GM18498 (cell line): Measurements from ENCODE around the gene PPFIA2.
A peak's percentile ranks its signal among the peaks of the same experiment; 100 is the strongest.

ENCODE experiments used
- ATAC-seq: cut with Tn5 transposase; IDR thresholded peaks from one replicate; pipeline ENCODE4 v1.9.1; 2021; ENCODE audit warnings: mild to moderate bottlenecking, moderate library complexity; ENCODE audit not compliant: unreplicated experiment

Gene PPFIA2

GRCh38 chr12:81759190-81760051 lies at the start of gene PPFIA2:
PPFIA2 (minus strand) TSS chr12:81759350.
- no peak for ATAC-seq

DNA sequence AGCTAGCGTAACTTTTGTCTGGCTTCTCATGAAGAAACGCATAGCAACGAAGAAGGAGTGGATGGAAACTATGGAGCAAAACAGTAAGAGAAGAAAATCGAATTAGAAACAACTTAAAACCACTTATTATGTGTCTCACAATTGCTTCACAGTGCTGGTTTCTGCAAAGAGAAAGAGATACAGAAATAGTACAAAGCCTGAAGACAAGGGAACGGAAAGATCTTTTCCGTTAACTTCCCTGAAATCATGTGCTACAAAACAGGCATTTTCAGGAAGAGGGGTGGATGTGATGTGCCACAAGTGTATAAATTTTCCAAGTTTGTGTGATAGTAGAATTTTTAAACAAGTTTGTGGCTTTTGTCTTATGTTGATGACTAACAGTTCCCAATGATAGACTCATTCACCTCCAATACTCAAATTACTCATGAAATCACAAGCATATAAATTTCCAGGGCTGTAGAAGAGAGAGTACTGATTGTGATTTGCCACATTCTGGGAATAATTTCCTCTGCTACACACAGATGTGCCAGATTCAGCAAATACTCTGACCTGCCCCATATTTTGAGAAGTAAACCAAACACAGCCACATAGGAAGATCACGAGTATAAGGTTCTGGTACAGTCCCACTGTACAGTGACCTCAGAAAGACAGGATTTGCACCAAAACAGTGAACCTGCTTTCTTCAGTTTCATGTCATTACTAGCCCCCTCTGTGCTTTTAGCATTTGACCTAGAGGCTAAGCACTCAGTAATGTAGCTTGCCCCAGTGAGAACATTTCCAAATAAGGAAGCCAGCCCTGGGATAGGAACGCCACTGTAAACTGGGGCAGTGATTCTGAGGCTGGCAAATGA lies 41.4 kb upstream of the PPFIA2 start:
- no peak for ATAC-seq

DNA sequence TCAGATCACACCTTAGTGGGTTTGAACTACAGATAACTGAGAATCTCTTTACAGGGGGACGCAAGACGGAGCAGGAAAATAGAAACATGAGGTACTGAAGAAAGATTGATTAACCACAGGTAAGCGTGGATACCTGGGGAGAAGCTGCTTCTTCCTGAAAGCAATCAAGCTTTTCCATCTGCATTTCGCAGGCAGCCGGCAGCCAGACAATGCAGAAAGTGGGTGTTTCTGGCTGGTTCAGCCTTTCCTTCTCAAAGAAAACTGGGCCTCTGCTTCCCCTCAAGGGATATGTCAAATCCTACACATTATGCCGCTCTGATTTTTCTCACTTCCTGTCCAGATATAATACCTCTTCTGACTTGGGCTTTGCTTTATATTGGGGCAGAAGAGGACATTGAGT lies 39.1 kb upstream of the PPFIA2 start:
- ATAC-seq = no peak

DNA sequence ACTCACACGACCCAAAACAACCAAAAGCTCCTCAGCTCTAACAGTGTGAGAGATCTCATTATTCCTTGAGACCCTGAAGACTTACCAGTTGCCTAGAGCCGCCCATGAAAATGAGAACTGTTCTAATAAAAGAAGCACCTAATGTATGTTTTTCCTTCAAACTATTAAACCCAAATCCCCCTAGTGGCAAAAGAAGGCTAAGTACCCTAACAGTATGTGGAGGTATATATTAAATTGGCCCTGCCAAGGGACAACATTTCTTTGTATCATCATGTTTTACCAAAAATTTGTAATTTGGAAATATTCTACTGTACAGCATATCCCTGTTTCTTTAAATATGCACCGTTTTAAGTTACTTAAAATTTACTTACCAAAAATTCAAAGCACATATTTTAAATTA lies 38.0 kb upstream of the PPFIA2 start:
- peak; percentile 69 for ATAC-seq

DNA sequence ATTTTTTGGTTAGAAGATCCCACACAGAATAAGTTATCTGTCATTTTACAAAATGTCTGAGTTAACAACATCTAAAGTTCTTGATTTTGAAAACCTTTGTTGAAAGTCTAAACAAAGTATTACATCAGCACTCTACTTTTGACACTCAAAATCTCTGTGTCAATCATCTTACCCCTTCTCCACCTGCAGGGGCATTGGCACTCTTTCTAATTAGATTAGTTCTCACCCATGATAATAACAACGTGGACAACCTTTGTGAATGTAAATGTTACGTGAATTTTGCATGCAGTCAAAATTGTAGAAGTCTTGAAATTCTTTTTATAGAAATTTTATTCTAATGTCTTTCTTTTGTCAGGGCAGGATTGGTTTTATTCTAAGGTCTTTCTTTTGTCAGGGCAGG lies 33.5 kb upstream of the PPFIA2 start:
- ATAC-seq = no peak

DNA sequence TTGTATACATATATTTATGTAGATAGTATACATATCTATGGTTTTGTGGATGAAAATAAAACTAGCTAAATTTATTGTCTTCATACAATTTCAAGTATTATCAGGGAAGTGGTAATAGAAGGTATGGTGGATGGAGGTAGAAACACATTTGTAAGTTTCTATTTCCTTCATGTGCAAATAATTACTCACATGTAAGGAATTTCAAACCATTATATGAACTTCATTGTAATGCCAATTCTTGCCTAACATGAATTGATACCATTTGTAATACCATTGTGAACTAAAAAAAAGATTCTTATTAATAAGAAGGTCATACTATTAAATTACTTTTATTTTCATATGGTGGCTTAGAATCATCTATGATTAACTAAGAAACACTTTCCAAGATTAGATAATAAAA lies 20.1 kb upstream of the PPFIA2 start:
- no peak for ATAC-seq

DNA sequence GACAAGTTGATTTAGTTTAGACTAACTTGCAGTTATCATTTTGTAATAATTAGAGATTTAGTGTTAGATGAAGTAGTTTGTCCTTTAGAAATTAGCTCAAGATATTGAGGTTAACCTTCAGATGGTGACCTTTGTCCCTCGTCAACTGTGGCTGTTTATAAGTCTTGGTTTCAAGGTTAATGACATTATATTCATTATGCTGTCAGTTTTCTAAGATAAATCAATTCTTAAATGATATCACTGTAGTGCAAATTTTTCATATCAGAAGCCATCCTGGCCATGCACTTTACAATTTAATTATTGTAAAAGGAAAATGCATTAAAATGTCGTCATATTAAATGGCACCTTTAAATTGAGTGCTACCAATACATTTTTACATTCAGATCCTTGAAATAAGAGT lies 19.6 kb upstream of the PPFIA2 start:
- no peak for ATAC-seq

- no peak for ATAC-seq
Measured at GRCh38 chr12:81758421-81759189, 545 bp downstream of the PPFIA2 start.

DNA sequence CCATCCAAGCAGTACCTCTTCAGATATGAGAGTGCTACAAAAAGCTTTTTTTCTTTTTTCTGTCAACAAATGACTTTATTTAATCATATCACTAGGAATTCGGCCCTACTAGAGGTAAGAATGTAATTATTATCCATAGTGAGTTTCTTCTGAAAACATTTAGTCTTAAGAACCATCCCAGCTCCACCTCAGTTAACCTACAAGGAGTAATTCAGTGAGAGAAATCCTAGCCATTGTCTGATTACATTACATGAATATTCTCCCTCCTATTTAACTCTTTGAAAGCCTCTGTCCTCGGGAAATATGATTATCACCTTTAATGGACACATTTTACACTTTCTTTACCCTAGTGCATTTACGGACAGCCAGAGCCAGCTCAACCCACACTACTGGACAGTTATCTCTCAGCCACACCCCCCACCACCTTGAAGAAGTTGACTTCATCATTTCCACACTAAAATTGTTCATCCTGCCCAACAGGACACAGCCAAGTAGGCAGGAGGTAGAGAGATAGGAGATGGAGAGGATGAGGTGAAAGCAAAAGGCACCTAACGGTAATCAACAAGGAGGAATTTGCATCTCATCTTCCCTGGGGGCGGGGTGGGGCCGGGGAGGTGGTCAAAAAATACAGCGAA lies 1.3 kb downstream of the PPFIA2 start:
- ATAC-seq = no peak

DNA sequence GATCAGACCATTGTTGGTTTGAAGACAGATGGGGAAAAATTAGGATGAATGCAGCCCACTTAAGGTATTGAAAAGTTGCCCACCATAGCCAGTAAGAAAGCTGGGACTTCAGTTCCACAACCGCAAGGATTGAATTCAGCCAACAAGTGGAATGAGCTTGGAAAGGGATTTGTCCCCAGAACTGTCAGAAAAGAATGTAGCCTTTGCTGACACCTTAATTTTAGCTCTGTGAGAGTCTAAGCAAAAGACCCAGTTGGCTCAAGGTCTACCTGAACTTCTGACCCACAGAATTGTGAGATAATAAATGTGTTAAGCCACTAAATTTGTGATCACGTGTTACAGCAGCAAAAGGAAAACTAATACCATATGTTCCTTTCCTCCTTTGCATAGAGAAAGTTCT lies 29.4 kb downstream of the PPFIA2 start:
- no peak for ATAC-seq

DNA sequence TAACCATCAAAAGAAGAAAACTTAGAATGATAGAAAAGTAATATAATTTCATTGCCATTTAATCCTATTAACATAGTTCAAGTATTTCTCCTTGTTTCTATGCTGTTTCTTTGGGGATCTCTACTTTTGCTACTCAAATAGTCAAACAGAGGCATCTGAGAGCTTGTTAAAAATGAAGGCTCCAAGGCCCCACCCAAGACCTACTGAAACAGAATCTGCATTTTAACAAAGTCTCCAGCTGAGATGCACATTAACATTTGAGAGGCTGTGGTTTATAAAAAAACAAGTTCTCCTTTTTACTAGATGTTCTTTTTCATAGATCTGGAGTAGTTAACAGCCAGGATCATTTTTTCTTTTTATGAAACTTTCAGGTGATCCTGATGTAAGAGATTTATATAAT lies 31.8 kb downstream of the PPFIA2 start:
- no peak for ATAC-seq

GRCh38 chr12:81726634-81727033 lies 32.5 kb downstream of the PPFIA2 start:
- no peak for ATAC-seq

DNA sequence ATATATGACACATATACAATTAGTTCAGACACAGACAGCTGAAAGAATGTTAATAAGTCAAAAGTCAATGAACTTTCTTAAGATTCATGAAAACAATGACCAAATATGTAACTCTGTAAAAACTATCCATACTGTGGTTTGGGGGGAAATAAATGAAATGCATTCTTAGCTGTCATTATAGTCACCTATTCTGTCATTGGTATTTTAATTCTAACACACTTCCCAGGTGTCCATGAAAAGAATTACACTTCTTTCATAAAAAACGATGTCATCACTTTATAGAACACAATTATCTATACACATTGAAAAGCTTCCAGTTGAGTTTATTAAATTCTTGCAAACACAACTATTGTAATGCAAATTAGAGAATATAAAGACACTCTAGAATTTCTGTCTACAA lies 35.8 kb downstream of the PPFIA2 start:
- ATAC-seq = no peak

DNA sequence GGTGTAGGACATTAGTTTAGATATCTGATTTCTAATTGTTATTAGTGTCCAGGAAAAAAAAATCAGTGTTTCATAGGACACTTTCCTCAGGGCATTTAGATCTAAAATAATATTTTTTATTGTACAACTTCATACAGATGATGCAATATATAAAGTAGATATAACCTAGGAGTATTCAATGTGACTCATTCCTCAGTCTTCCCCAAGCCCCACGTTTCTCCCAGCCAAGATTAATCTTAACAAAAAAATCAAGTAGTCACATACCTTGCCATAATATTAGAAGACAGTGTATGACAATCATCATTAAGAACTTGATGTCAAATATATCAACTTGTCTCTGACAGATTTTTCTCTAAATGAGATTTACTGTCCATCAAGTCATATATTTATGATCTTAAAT lies 37.1 kb downstream of the PPFIA2 start:
- ATAC-seq = no peak

GRCh38 chr12:81718616-81719015 lies 40.5 kb downstream of the PPFIA2 start:
- no peak for ATAC-seq

DNA sequence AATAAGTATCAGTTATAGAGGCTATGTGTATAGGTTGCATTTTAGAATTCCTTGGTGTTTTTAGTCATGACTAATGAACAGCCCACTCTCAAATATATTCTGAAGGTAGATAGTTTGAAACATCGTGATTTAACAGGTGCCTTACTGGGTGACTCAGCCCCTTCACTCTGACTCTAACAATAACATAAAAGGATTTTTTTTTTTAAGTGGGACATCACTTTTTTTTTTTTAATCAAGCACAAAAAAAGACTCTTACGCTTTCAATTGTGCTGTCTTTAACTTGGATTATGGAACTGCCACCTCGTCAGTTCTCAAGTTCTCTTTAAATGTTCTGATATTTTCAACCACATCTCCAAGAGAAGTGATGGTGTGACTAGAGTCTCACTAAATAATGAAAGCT lies 46.6 kb downstream of the PPFIA2 start:
- no peak for ATAC-seq

DNA sequence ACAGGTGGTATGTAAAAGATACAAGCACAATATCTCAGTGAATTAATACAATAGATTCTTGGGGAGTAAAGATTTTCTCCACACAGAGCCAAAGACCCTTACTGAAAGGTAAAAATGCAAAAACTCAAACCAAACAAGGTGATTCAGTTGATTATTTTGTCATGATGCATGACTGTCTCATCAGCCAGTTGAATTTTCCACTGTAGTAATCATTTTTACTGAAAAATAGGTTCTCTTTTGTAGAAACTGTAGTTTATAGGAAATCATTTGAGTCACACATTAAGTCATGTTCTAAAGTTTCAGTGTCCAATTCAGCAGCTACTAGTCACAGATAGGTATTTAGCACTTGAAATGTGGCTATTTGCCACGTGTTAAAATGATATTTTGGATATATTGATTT lies 53.6 kb downstream of the PPFIA2 start:
- ATAC-seq = no peak

DNA sequence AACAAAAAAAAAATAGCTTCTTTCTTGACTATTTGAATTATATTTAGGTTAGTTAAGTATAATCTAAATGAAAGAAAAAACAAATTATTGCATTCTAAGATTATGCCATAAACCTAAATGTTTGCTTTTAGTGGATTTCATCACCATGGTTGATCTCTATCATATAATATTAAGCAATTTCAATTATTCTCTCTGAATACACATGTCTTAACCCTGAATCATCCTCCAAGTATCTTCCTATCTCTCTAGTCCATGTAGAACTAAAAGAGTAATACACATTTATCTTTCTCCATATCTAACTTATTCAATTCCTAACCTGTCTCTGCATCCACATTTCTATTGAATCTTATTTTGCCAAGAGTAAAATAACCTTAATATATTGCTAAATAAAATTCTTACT lies 59.6 kb downstream of the PPFIA2 start:
- ATAC-seq = no peak

GRCh38 chr12:81692008-81692407 lies 67.1 kb downstream of the PPFIA2 start:
- no peak for ATAC-seq

- no peak for ATAC-seq
Measured at GRCh38 chr12:81683881-81684280, 75.3 kb downstream of the PPFIA2 start.

DNA sequence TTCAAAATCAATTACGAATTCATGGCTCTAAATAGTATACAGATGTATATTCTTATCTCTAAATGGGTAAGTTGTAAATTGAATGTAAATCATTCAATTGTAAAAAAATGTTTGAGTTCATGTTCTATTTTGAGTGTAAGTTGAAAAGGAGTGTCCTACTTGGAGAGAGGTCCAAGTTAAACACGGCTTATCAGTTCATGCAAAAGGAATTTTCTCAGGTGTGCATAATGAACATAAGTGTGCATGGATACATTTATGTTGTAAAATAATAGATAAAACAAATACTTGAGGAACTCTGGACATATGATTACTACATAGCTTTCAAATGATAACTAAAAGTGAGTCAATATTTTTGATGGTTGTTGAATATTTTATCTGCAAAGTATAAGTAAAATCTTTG lies 79.5 kb downstream of the PPFIA2 start:
- ATAC-seq = no peak
